SK-N-MC (cell line): ENCODE data around the gene TRIM7.

Experiments
- EZH2 ChIP-seq: fragments of 200-600 bp; sonication (generic); IDR thresholded peaks from one replicate; pipeline ENCODE4 v1.6.1; 2017; ENCODE audit warnings: antibody characterized with exemption
- POLR2AphosphoS5 ChIP-seq: IDR thresholded peaks from 2 replicates; pipeline ENCODE4 v1.6.1; 2012; ENCODE audit warnings: mild to moderate bottlenecking, low read depth, low read length, borderline replicate concordance

GRCh38 chr5:181218795-181219124 lies 13.8 kb upstream of the TRIM7 start:
- no peak for TF ChIP-seq POLR2AphosphoS5
- no peak for TF ChIP-seq EZH2
